ENCODE data around the gene TREH. TPM values are rescaled to one million over a fixed set of nuclear protein-coding genes. Genes with fewer than 3 reads are reported as not detected.

The TREH gene
- total RNA-seq, 1 donor from 2014 or later = not detected

GRCh38 chr11:118657238-118657637 is 22.2 kb downstream of the TREH start:
- DNase-seq (no peak), ATAC-seq (ENCODE audit: poor library complexity) (no peak)
- intact Hi-C loops (cut with DNase I) = loop anchor here (5.0 kb wide), 1 partner anchor 45 kb away; no protein-coding TSS in a partner anchor

DNA sequence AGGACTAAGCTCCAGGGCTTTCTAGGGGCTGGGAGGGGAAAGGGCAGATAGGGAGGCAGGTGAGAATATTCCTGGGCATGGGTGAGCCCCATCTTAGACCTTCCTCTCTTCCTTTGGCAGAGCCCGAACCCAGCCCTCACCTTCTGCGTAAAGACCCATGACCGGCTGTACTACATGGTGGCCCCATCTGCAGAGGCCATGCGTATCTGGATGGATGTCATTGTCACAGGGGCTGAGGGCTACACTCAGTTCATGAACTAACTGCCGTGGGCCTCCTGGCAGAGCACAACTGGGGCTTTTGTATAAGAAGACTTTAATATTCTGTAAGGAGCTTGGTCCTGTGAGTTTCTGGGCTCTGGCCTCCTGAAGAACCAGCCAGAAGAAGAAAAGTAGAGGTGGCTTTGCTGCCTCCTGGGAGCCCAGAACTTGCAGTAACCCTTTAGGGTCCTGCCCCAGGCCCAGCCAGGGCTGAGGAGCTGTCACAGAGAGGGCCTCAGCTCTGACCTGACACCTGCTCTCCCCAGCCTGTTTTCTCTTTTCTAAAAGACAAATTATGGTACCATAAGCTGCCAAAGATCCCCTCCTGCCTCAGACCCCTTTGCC is 22.8 kb downstream of the TREH start:
- no peak for ATAC-seq (ENCODE audit: poor library complexity)
- intact Hi-C loops (cut with DNase I) = loop anchor here (5.0 kb wide), 1 partner anchor 44 kb away; no protein-coding TSS in a partner anchor
- no peak for DNase-seq

GRCh38 chr11:118655486-118656190 is 23.8 kb downstream of the TREH start:
- ATAC-seq (ENCODE audit: poor library complexity) = no peak
- DNase-seq = no peak
- intact Hi-C loops (cut with DNase I) = loop anchor here (5.0 kb wide), 1 partner anchor 43 kb away; no protein-coding TSS in a partner anchor

GRCh38 chr11:118653684-118654390 is 25.6 kb downstream of the TREH start:
- DNase-seq (no peak), ATAC-seq (ENCODE audit: poor library complexity) (no peak)
- intact Hi-C loops (cut with DNase I) = no loop called here

DNA sequence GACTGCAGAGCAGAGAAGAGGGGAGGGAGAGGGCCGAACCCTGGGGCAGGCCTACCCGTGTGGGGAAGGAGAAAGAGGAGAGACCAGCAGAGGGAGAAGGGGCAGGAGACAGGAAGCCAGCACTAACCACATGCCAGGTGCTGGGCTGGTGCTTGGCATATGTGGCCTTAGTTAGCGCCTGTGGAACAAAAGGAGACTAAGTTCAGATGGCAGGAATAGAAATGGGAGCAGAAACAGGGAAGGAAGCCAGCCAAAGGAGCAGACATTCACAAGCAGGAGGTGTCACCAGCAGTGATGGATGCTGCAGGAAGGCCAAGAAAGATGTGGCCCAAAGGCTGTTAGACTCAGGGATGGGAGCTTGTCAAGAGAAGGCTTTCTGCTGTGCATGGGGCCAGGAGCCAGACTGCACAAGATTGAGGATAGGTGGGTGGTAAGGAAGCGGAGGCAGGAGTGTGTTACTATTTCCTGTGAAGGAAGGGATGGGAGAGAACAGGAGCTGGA is 26.7 kb downstream of the TREH start:
- DNase-seq (no peak), ATAC-seq (ENCODE audit: poor library complexity) (no peak)
- intact Hi-C loops (cut with DNase I) = no loop called here

DNA sequence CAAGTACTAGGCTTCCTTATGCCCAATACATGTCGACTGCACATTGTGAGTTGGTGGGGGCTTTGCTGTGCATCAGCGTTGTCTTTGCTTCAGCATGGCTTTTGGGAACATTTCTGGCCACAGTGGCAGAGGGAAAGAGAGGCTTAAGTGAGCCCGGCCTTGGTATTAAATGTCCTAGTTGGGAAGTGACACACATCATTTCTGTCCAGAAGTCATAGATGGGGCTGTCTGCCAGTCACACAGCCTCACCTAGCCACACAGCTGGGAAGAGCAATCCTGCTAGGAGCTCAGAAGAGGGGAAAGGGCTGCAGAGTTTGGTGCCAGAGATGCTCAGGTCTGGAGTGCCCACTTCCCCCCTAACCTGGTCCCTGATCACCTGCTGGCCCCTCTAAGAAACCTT is 27.6 kb downstream of the TREH start:
- intact Hi-C loops (cut with DNase I) = no loop called here
- ATAC-seq (ENCODE audit: poor library complexity) (no peak), DNase-seq (no peak)

- intact Hi-C loops (cut with DNase I) = no loop called here
- DNase-seq = no peak
These were observed 29.1 kb downstream of the TREH start for GRCh38 chr11:118650366-118650765.

GRCh38 chr11:118649941-118650340 is 29.5 kb downstream of the TREH start:
- no peak for DNase-seq
- intact Hi-C loops (cut with DNase I) = no loop called here
- ATAC-seq (ENCODE audit: poor library complexity) = no peak

More at GRCh38 chr11:118650366-118650765, 29.1 kb downstream of the TREH start:
- no peak for ATAC-seq (ENCODE audit: poor library complexity)

DNA sequence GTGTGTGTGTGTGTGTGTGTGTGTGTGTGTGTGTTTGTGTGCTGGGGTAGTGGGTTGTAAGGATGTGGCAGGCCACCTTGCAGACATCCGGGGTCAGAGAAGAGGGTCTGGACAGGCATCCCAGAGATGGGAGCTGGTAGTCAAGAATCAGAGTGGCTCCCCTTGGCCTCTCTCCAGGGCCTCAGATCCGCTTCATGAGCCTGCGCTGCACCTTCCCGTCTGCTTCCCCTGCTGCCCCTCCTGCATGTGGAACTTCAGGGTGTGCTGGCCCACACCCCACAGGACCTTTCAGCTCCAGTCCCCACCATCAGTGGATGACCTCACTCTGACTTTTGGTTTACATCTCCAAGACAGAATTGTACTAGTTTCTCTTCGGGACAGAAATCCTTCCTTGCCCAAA is 31.2 kb downstream of the TREH start:
- intact Hi-C loops (cut with DNase I) = no loop called here
- ATAC-seq (ENCODE audit: poor library complexity) (no peak), DNase-seq (no peak)

DNA sequence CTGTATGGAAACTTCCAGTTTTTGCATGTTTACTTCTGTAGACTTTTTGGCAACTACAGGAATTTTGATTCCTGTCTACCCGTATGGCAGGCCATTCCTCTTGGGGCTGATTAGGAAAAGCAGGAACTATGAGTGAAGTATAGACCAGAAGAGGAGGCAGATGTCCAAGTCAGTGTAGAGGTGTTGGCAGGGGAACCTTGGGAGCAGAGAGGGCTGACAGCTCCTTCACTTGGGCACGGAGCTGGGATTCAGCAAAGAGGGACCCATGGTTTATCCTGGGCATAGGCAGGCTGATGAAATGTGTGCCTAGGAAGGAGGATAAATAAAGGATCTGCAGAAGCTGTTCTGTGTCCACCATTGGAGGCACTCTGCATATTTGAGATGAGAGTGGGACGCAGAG is 33.1 kb downstream of the TREH start:
- ATAC-seq (ENCODE audit: poor library complexity) = no peak
- intact Hi-C loops (cut with DNase I) = no loop called here
- DNase-seq = no peak

GRCh38 chr11:118645066-118645715 is 34.3 kb downstream of the TREH start:
- no peak for ATAC-seq (ENCODE audit: poor library complexity)
- DNase-seq = no peak
- intact Hi-C loops (cut with DNase I) = no loop called here

- DNase-seq (no peak), ATAC-seq (ENCODE audit: poor library complexity) (no peak)
- intact Hi-C loops (cut with DNase I) = no loop called here
These were observed 35.0 kb downstream of the TREH start for GRCh38 chr11:118644496-118644895.

- intact Hi-C loops (cut with DNase I) = no loop called here
- ATAC-seq (ENCODE audit: poor library complexity) = no peak
- DNase-seq = no peak
These were observed 35.5 kb downstream of the TREH start for GRCh38 chr11:118643995-118644345.

- peak; percentile 62 for ATAC-seq (ENCODE audit: poor library complexity)
- DNase-seq = no peak
- intact Hi-C loops (cut with DNase I) = no loop called here
These were observed 36.1 kb downstream of the TREH start for GRCh38 chr11:118643142-118643994.

DNA sequence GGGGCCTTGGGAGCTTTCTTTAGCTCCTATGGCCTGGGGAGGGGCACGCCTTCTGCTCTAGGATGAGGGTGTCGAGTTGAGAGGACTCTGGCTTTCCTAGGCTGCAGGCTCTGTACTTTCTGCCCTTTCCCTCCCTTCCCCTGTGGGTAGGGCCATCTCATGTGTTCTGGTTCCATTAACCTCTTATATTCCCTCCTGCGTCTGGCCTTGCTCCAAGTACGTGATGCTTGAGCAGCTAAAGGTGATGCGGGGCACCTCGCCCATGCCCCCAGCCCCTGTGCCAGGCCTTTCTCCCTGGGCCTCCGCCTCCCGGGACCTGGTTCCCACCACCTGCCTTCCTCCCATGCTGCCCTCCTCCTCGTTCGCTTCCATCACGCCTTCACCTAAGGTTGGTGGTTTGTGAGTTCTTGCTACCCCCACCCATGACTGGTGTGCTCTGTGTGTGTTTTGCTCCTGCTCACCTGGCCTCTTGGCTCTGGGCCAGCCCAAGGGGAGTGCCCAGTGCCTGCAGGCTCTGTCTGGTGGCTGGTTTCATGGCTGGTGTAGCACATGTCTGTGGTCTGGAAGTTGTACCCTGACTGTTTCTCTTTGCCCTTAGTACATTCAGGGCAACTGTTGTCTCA is 37.9 kb downstream of the TREH start:
- DNase-seq (peak; percentile 42), ATAC-seq (ENCODE audit: poor library complexity) (no peak)
- intact Hi-C loops (cut with DNase I) = no loop called here

- intact Hi-C loops (cut with DNase I) = no loop called here
- ATAC-seq (ENCODE audit: poor library complexity) (no peak), DNase-seq (peak; percentile 30)
These were observed 38.9 kb downstream of the TREH start for GRCh38 chr11:118640332-118641154.

DNA sequence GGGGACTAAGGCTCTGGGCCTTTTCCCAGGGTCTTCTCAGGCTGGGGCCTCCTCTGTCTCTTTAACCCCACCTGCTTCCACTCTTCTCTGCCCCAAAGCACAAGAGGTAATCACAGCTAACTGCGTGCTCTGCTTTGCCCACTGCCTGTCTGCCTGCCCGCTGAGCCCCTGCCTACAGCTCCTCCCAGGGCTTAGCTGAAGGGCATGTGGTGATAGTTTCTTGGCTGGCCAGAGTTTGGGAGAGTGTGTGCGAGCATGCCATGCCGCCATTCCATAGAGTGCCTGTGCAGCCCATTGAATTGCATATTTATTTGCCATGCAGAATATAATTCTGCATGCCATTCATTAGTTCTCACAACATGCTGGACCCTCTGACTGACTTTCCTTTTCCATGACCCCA is 39.6 kb downstream of the TREH start:
- intact Hi-C loops (cut with DNase I) = no loop called here
- DNase-seq = peak; percentile 51
- ATAC-seq (ENCODE audit: poor library complexity) = peak; percentile 46

Measured in Right ventricle myocardium superior (tissue), 1 donor.